ENCODE measurements around the gene ENTPD3.
A peak's percentile ranks its signal among the peaks of the same experiment; 100 is the strongest.
"Not testable (repeated sequence)": the region's sequence is repeated elsewhere in the genome, so short reads cannot be mapped to it uniquely, and the experiment has no call there.

Gene ENTPD3

GRCh38 chr3:40407611-40408010 is 20.6 kb downstream of the ENTPD3 start:
- no peak for DNase-seq

DNA sequence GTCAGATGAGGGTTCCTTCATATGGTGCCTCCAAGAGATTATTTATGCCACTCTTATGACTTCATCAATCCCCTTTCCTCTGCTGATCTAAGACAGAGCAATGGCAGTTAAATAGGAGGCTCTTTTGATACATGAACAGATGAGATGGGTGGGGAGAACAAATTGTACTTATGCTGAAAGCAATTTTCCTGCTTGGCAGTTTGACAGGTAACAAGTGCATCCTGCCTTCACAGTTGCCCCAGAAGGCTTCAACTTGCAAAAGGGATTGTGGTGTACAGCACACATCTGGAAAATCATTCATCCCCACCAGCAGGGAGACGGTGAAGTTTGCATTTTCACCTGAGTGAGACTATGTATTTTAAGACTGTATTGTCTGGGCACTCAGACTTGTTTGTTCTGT is 27.3 kb downstream of the ENTPD3 start:
- no peak for DNase-seq

DNA sequence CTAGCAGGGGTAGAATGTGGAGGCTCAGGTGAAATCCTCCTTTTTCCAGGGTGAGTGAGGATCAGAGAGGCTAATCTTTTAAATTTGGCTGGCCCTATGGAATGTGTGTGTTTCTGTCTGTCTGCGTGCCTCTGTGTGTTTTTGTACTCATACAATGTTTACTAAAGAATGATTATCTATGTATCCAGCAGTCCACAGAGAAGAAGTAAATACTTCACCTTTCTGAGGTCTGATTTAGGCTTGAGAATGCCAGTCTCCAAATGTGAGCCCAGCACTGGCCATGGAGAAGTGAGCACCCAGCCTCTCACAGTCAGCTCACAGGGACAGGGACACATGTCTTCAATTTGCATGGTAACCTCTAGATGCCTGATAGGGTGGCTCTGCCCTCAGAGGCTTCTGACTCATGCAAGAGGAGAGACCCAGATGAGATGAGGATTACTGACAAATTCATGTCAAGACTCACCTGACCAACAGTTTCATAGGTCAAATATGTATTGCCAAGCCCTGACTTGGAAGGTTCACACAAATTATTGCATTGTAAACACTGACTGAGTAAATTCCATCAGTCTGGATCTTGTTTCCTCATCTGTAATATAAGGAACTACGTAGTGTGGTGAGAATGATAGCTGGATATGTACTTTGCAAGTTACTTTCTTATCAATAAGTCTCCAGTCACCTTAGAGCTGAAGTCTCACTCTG is 31.0 kb downstream of the ENTPD3 start:
- no peak for DNase-seq

- no peak for DNase-seq
Measured at GRCh38 chr3:40422861-40423260, 35.9 kb downstream of the ENTPD3 start.

DNA sequence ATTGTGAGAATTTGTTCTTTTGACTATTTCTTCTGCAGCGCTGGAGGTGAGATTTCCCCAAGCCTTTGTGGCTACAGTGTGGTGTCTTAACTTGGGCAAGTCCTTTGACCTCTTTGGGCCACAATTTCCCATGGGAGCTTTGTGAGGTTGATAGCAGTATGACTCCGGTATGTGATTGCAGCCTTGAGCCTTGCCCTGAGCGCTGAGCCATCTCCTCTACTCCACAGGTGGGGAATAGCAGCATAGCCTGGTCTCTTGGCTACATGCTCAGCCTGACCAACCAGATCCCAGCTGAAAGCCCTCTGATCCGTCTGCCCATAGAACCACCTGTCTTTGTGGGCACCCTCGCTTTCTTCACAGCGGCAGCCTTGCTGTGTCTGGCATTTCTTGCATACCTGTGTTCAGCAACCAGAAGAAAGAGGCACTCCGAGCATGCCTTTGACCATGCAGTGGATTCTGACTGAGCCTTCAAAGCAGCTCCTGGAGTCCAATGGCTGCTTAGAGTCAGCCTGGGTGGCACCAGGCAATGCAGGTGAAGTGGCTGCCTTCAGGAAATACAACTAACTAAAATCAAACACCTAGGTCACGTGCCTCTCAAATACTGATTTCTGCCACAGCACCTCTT is 40.2 kb downstream of the ENTPD3 start:
- no peak for DNase-seq

- no peak for DNase-seq
Measured at GRCh38 chr3:40432793-40433192, 45.8 kb downstream of the ENTPD3 start.

DNA sequence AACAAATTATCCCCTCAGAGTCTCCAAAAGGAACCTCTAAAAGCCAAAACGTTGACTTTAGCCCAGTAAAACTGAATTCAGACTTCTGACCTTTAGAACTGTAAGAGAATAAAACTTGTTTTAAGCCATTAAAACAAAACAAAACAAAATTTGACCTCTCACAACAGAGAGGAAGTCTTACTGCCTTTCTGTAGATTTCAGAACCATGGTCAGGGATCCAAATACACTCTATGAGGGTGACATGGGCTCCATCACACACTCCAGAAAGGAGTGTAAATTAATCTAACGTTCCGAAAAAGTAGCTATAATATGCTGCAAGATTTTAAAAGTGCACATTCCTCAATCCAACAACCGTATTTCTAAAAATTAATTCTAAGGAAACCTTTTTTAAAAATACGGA is 50.9 kb downstream of the ENTPD3 start:
- no peak for DNase-seq

DNA sequence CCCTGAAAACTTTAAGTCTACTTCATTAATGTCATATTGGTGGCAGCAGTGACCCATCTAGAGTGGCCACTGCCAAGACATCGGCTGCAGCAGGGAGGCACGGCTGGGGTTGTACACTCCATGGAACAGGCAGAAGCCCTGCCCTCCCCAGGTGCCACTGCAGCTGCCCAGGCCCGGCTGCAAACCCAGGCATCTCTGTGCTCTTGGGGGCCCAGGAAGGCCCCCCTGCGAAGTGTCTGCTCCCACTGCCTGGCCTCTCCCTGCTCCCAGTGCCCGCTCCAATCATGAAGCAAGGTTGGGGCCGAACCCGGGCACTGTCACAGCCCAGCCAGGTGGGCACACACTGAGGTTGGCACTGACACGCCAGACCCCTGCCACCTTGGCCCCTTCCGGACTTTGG is 58.1 kb downstream of the ENTPD3 start:
- DNase-seq, result no peak

GRCh38 chr3:40445880-40446279 is 58.9 kb downstream of the ENTPD3 start:
- DNase-seq, result no peak

- DNase-seq, result no peak
Measured at GRCh38 chr3:40450438-40450837, 63.5 kb downstream of the ENTPD3 start.

GRCh38 chr3:40451551-40451950 is 64.6 kb downstream of the ENTPD3 start:
- DNase-seq, result no peak

- DNase-seq, result no peak
Measured at GRCh38 chr3:40452057-40452456, 65.1 kb downstream of the ENTPD3 start.

DNA sequence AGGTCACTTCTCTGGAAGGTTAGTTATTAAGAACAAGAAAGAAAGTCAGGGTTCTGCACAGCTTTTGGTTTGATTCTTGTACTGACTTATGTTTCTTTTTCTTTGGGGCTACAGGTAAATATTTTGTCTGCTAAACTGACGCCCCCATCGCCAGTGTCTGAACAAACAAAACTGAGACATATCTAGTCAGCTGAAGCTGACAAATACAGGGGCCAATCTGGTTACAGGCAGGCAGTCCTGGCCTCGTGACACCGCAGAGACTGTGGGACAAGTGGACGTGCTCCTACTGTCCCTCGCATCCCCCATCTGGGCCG is 65.5 kb downstream of the ENTPD3 start:
- no peak for DNase-seq

DNA sequence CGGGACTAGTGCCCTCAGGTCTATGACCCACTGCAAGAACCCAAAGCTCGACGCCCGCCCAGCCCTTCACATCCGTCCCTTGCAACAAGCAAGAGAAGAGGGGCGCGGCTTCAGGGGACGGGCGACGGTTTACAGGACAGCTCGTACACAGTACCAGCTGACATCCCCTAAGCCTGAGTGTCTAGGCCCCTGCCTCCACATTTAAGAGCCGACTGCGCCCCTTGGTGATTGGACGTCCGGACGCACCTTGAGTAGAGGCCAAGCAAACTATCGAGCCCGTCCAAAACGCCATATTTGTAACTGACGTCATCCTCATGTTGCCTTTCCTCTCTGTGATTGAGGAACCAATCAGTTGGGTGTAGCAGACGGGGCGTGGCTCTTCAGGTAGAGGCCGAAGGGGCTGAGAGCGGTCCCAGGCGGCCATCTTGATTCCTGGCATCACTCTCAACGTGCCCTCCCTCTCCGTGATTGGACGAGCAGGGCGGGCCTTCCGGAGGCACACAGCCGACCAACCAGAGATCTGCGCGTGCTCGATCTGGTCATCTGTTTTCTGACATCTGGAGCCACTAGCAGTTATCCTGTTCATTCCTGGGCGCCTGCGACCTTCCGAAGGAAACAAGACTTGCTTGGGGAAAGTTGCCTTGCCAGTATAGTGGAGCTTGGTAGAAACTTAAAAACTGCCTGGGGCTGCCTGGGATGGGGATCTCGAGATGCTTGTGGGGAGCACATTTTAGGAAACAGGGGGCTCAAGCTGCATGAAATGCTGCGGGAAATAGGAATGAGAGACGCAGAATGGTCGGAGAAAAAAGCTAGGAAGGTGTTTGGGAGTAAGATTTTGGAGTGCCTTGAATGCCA is 66.1 kb downstream of the ENTPD3 start:
- DNase-seq, result peak; percentile 95

GRCh38 chr3:40453933-40454332 is 66.9 kb downstream of the ENTPD3 start:
- no peak for DNase-seq

DNA sequence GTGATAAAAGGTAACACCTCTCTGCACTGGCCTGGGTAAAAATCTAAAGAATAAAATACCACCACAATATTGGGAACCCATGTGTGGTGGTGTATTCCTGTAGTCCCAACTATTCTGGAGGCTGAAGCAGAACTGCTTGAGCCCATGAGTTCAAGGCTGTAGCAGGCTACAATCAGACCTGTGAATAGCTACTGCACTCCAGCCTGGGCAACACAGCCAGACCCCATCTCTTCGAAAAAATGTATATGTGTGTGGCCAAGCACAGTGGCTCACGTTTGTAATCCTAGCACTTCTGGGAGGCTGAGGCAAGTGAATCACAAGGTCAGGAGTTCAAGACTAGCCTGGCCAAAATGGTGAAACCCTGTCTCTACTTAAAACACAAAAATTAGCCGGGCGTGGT is 68.3 kb downstream of the ENTPD3 start:
- DNase-seq, result no peak

DNA sequence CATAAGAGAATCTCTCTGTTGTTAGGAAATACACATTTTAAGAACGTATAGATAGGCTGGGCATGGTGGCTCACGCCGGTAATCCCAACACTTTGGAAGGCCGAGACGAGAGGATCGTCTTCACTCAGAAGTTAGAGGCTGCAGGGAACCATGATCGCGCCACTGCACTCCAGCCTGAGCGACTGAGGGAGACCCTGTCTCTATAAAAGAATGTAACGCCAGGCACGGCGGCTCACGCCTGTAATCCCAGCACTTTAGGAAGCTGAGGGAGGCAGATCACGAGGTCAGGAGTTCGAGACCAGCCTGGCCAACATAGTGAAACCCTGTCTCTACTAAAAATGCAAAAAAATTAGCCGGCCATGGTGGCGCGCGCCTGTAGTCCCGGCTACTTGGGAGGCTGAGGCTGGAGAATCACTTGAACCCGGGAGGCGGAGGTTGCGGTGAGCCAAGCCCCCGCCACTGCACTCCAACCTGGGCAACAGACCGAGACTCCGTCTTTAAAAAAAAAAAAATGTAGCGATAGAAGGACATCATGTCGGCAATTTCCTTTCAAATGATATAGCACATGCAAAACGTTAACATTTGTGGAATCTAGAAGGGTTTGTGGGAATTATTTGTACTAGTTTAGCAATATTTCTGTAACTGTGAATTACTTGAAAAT is 69.4 kb downstream of the ENTPD3 start:
- no peak for DNase-seq

DNA sequence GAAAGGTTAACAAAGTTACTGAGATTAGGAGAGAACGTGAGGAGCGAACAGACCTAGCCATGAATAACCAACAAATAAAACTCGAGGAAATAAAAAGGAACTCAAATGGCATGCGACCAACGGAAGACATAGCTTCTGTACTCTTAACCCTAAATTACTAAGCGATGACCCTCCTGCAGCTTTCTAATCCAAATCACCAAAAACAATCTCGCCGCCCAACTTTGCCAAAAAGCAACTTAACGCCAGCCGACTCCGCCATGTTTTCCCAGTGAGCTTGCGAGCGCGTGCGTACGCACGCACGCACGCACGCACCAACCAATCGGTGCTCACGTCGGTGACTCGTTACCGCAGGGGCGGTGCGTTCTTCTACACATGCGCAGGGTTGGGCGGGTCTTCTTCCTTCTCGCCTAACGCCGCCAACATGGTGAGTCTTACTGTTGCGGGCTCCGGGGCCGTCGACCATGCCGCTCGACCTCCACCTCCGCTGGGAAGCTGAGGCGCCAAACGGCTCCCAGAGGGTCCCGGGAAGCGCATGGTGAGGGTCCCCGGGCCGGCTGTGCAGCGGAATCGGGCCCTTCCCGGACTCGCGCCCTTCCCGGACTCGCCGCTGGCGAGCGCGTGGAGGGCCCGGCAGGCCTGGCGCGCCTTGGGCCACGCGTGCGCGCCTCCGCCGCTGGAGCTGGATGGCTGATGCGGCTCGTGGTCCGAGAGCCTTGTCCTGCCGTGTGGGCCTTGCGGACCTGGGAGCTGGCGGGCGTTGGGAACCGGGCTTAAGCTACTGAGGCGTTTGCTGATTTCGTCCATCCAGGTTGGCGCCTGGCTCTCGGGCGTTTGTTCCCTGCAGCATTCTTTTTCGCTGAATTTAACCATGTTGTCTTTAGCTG is 70.2 kb downstream of the ENTPD3 start, which contains the start of gene RPL14:
Gene RPL14, plus strand, starts transcription at position 400 of the 884 bp plus-strand sequence. Its CDS starts 133 bp downstream, at position 533.
- peak; percentile 94 for DNase-seq

DNA sequence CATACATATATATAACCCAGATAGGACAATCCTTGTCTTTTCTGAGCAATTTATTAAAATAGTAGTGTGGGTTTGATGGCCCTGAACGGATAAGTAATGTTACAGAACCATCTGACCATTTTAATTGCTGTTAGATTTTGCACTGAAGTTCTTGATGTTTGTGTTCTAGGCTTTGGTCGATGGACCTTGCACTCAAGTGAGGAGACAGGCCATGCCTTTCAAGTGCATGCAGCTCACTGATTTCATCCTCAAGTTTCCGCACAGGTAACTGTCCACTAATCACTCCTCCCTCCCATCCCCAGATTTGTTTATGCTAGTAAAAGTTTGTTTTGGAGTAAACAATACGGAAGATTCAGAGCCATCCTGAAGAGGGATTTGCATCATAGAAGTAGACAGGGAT is 71.5 kb downstream of the ENTPD3 start:
- no peak for DNase-seq

GRCh38 chr3:40460481-40460880 is 73.5 kb downstream of the ENTPD3 start:
- DNase-seq, result not testable (repeated sequence)

GRCh38 chr3:40461161-40461560 is 74.2 kb downstream of the ENTPD3 start:
- no peak for DNase-seq

DNA sequence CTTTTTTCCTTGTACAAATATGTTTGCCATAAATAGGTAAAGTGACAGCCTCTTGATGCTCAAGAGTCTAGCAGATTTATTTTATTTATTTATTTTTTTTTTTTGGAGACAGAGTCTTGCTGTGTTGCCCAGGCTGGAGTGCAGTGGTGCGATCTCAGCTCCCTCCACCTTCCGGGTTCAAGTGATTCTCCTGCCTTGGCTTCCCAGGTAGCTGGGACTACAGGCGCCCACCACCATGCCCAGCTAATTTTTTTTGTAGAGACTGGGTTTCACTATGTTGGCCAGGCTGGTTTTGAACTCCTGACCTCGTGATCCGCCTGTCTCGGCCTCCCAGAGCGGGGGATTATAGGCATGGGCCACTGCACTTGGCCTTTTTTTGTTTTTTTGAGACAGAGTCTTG is 75.9 kb downstream of the ENTPD3 start:
- DNase-seq, result not testable (repeated sequence)

All from effector CD4-positive, alpha-beta T cell (primary cell).